Measurements from ENCODE around the gene BROX. TPM values are rescaled to one million over a fixed set of nuclear protein-coding genes. Genes with fewer than 3 reads are reported as not detected.

The BROX gene
- total and polyA plus RNA-seq, 4 donors = 6.0 to 28.3 (median 14.4) TPM

DNA sequence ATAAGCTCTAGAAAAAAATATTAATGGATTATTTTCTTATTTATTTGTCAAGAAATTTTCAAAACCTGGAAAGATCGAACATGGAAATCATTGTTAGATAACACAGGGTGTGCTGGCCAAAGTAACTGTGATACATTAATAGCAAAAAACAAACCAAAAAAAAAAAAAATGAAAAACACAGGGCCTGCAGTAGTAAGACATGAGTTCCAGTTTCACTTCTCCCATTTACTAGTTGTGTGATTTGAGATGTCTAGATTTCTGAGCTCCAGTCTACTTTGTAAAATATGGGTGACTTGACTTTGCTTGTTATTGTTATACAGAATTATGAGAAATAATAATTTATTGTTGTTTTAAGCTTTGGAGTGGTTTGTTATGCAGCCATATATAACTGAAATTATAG, 38.3 kb downstream of the BROX start (continued):
- TF ChIP-seq, protein P1, sequence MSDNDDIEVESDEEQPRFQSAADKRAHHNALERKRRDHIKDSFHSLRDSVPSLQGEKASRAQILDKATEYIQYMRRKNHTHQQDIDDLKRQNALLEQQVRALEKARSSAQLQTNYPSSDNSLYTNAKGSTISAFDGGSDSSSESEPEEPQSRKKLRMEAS (IDR thresholded peaks at IDR 0.05) = no peak
- TF ChIP-seq HNF4G (IDR thresholded peaks at IDR 0.05) (no peak), FOXA1 (IDR thresholded peaks at IDR 0.05) (no peak), FOXA2 (IDR thresholded peaks at IDR 0.05) (no peak), JUND (IDR thresholded peaks at IDR 0.05) (no peak), HNF4A (conservative IDR thresholded peaks at IDR 0.05) (no peak)

DNA sequence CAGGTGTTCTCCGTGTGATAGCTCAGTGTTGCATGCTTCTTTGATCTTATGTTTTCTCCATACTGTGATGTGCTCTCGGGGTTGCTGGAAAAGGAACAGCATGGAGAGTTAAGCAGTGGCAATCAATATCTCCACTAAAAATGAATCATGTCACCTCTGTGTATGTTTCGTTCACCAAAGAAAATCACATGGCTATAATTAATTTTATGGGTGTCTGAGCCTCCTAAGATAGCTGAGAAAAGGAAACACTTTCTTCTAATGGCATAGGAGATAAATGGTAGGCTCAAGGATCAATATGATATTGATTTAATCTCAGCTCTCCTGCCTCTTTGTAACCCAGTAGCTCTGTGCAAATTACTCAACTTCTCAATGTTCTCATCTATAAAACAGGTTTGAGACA, 38.9 kb downstream of the BROX start:
- H3K36me3 ChIP-seq (ENCODE audit: control insufficient read depth in 4 of 4, insufficient read depth in 3 of 4, low read depth in 1 of 4, low read length in 3 of 4) = no peaks in the 10 kb centered on the region
- no peak overlapping the region for H3K4me3 ChIP-seq (ENCODE audit: low read depth in 1 of 3, low read length in 3 of 3)
- H3K4me1 ChIP-seq (ENCODE audit: control insufficient read depth in 4 of 4, insufficient read depth in 4 of 4, low read length in 3 of 4) = no peaks in the 10 kb centered on the region
- no peak overlapping the region for H3K9ac ChIP-seq (ENCODE audit: low read depth in 1 of 2, low read length in 2 of 2)
- H3K9me3 ChIP-seq (ENCODE audit: control insufficient read depth in 4 of 4, low read length in 3 of 4) = no peaks in the 10 kb centered on the region
- H3K27ac ChIP-seq (ENCODE audit: low read depth in 1 of 2, low read length in 2 of 2) = no peak overlapping the region
- 86% methylated on average over 3 of the region's 3 CpGs for WGBS
- no peak for DNase-seq (ENCODE audit: low spot score)
- no peaks in the 10 kb centered on the region for H3K27me3 ChIP-seq (ENCODE audit: control insufficient read depth in 4 of 4, insufficient read depth in 4 of 4, low read length in 3 of 4)
- TF ChIP-seq NR2F2 (IDR thresholded peaks at IDR 0.05) (no peak), EGR1 (IDR thresholded peaks at IDR 0.05; ENCODE audit: low read depth in 2 of 2) (no peak), GABPA (IDR thresholded peaks at IDR 0.05 in 1 of 2, conservative IDR thresholded peaks at IDR 0.05 in 1 of 2) (no peak), SP1 (IDR thresholded peaks at IDR 0.05) (no peak), FOXA2 (IDR thresholded peaks at IDR 0.05) (no peak), JUND (IDR thresholded peaks at IDR 0.05) (no peak), ZBTB33 (IDR thresholded peaks at IDR 0.05) (no peak), HNF4G (IDR thresholded peaks at IDR 0.05) (no peak)
- TF ChIP-seq, protein P2, sequence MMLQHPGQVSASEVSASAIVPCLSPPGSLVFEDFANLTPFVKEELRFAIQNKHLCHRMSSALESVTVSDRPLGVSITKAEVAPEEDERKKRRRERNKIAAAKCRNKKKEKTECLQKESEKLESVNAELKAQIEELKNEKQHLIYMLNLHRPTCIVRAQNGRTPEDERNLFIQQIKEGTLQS (IDR thresholded peaks at IDR 0.05) = no peak

GRCh38 chr1:222754366-222755139, 42.2 kb downstream of the BROX start:
- no peak for DNase-seq (ENCODE audit: low spot score)
- no peaks in the 10 kb centered on the region for H3K27me3 ChIP-seq (ENCODE audit: control insufficient read depth in 4 of 4, insufficient read depth in 4 of 4, low read length in 3 of 4)
- 89% methylated on average over 10 of the region's 10 CpGs for WGBS
- no peak overlapping the region for H3K4me3 ChIP-seq (ENCODE audit: low read depth in 1 of 3, low read length in 3 of 3)
- H3K9me3 ChIP-seq (ENCODE audit: control insufficient read depth in 4 of 4, low read length in 3 of 4) = no peaks in the 10 kb centered on the region
- no peaks in the 10 kb centered on the region for H3K4me1 ChIP-seq (ENCODE audit: control insufficient read depth in 4 of 4, insufficient read depth in 4 of 4, low read length in 3 of 4)
- no peak overlapping the region for H3K9ac ChIP-seq (ENCODE audit: low read depth in 1 of 2, low read length in 2 of 2)
- no peak overlapping the region for H3K27ac ChIP-seq (ENCODE audit: low read depth in 1 of 2, low read length in 2 of 2)
- TF ChIP-seq YY1 (IDR thresholded peaks at IDR 0.05) (no peak), FOXA2 (IDR thresholded peaks at IDR 0.05) (no peak), SP1 (IDR thresholded peaks at IDR 0.05) (no peak), EGR1 (IDR thresholded peaks at IDR 0.05; ENCODE audit: low read depth in 2 of 2) (no peak), HNF4G (IDR thresholded peaks at IDR 0.05) (no peak), RAD21 (IDR thresholded peaks at IDR 0.05) (no peak)
- TF ChIP-seq, protein P1 (IDR thresholded peaks at IDR 0.05) = no peak
- H3K36me3 ChIP-seq (ENCODE audit: control insufficient read depth in 4 of 4, insufficient read depth in 3 of 4, low read depth in 1 of 4, low read length in 3 of 4) = no peaks in the 10 kb centered on the region
